ENCODE measurements around the gene MRPL44.

GRCh38 chr2:223928113-223929006 is 28.9 kb upstream of the MRPL44 start:
- TF ChIP-seq CTCF (IDR thresholded peaks at IDR 0.05; ENCODE audit: low read length) (no peak), EZH2 (IDR thresholded peaks at IDR 0.05; ENCODE audit: borderline replicate concordance, low read length) (no peak)

Measured in OCI-LY1 (cell line).